ENCODE results near the gene FGF12.
"Not testable (repeated sequence)": the region's sequence is repeated elsewhere in the genome, so short reads cannot be mapped to it uniquely, and the experiment has no call there.

FGF12 gene

GRCh38 chr3:192727032-192727847 lies at the start of gene FGF12:
Gene FGF12 (minus strand): TSS chr3:192727541.
- DNase-seq = no peak

GRCh38 chr3:192774341-192774740 lies 47.0 kb upstream of the FGF12 start:
- DNase-seq = not testable (repeated sequence)

GRCh38 chr3:192772240-192772894 lies 45.0 kb upstream of the FGF12 start:
- peak in 1 of 3 donors; percentile 5 for DNase-seq

- DNase-seq = no peak
Measured at GRCh38 chr3:192758654-192759053, 31.3 kb upstream of the FGF12 start.

- no peak for DNase-seq
Measured at GRCh38 chr3:192751148-192751547, 23.8 kb upstream of the FGF12 start.

- DNase-seq = peak in 1 of 3 donors; percentile 11
Measured at GRCh38 chr3:192750201-192750600, 22.9 kb upstream of the FGF12 start.

GRCh38 chr3:192747746-192748145 lies 20.4 kb upstream of the FGF12 start:
- no peak for DNase-seq

- DNase-seq = peak in 1 of 3 donors; percentile 10
Measured at GRCh38 chr3:192747145-192747544, 19.8 kb upstream of the FGF12 start.

- DNase-seq = peak in 1 of 3 donors; percentile 13
Measured at GRCh38 chr3:192745150-192745549, 17.8 kb upstream of the FGF12 start.

- DNase-seq = not testable (repeated sequence)
Measured at GRCh38 chr3:192744604-192745003, 17.3 kb upstream of the FGF12 start.

GRCh38 chr3:192737506-192737905 lies 10.2 kb upstream of the FGF12 start:
- no peak for DNase-seq

GRCh38 chr3:192731233-192731632 lies 3.9 kb upstream of the FGF12 start:
- no peak for DNase-seq

GRCh38 chr3:192726385-192726784 lies 956 bp downstream of the FGF12 start:
- no peak for DNase-seq

GRCh38 chr3:192719964-192720363 lies 7.4 kb downstream of the FGF12 start:
- no peak for DNase-seq

GRCh38 chr3:192718156-192718555 lies 9.2 kb downstream of the FGF12 start:
- no peak for DNase-seq

GRCh38 chr3:192715126-192715525 lies 12.2 kb downstream of the FGF12 start:
- DNase-seq = no peak

- not testable (repeated sequence) for DNase-seq
Measured at GRCh38 chr3:192711126-192711525, 16.2 kb downstream of the FGF12 start.

- DNase-seq = no peak
Measured at GRCh38 chr3:192710366-192710765, 17.0 kb downstream of the FGF12 start.

- no peak for DNase-seq
Measured at GRCh38 chr3:192706272-192706671, 21.1 kb downstream of the FGF12 start.

- DNase-seq = no peak
Measured at GRCh38 chr3:192700885-192701284, 26.5 kb downstream of the FGF12 start.

GRCh38 chr3:192696943-192697587 lies 30.3 kb downstream of the FGF12 start:
- DNase-seq = no peak

- DNase-seq = no peak
Measured at GRCh38 chr3:192687488-192688152, 39.7 kb downstream of the FGF12 start.

GRCh38 chr3:192685801-192686200 lies 41.5 kb downstream of the FGF12 start:
- no peak for DNase-seq

All from suppressor macrophage treated with lipopolysaccharide for 1 hour (primary cell).